ENCODE measurements around the gene CDKN1C.

The CDKN1C gene

DNA sequence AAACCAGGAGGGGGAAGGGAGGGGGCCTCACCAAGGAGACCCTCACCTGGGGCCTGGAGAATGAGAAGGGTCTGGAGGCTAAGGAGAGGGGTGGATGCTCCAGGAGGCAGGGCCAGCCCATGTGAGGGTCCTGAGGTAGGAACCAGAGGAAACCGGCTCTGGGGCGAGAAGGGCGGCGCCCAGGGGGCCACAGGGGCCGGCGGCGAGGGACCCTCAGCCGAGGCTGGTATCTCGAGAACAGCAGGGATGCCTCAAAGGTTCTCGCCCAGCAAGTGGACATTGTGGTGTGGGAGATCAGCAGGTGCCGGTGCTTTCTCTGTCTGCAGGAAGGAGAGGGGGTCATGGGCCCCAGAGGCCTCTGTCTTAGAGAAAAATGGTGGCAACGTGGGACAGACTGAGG is 47.9 kb downstream of the CDKN1C start:
- H3K27me3 ChIP-seq (ENCODE audit: control insufficient read depth, insufficient read depth, low read length) = no peaks in the 10 kb centered on the region
- no peak overlapping the region for H3K27ac ChIP-seq
- peaks cover 3% of the 10 kb centered on the region for H3K4me1 ChIP-seq
- no peaks in the 10 kb centered on the region for H3K36me3 ChIP-seq (ENCODE audit: control insufficient read depth, insufficient read depth, low read length)
- H3K4me2 ChIP-seq (ENCODE audit: low read length) = no peak overlapping the region
- no peaks in the 10 kb centered on the region for H3K79me2 ChIP-seq
- TF ChIP-seq, protein P1, sequence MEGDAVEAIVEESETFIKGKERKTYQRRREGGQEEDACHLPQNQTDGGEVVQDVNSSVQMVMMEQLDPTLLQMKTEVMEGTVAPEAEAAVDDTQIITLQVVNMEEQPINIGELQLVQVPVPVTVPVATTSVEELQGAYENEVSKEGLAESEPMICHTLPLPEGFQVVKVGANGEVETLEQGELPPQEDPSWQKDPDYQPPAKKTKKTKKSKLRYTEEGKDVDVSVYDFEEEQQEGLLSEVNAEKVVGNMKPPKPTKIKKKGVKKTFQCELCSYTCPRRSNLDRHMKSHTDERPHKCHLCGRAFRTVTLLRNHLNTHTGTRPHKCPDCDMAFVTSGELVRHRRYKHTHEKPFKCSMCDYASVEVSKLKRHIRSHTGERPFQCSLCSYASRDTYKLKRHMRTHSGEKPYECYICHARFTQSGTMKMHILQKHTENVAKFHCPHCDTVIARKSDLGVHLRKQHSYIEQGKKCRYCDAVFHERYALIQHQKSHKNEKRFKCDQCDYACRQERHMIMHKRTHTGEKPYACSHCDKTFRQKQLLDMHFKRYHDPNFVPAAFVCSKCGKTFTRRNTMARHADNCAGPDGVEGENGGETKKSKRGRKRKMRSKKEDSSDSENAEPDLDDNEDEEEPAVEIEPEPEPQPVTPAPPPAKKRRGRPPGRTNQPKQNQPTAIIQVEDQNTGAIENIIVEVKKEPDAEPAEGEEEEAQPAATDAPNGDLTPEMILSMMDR (IDR thresholded peaks at IDR 0.05) = no peak
- no peak overlapping the region for H3K9ac ChIP-seq
- H3K9me3 ChIP-seq (ENCODE audit: control insufficient read depth, low read length) = no peaks in the 10 kb centered on the region
- H3K4me3 ChIP-seq (ENCODE audit: low read depth, low read length) = no peak overlapping the region
- no peak overlapping the region for H2AFZ ChIP-seq

DNA sequence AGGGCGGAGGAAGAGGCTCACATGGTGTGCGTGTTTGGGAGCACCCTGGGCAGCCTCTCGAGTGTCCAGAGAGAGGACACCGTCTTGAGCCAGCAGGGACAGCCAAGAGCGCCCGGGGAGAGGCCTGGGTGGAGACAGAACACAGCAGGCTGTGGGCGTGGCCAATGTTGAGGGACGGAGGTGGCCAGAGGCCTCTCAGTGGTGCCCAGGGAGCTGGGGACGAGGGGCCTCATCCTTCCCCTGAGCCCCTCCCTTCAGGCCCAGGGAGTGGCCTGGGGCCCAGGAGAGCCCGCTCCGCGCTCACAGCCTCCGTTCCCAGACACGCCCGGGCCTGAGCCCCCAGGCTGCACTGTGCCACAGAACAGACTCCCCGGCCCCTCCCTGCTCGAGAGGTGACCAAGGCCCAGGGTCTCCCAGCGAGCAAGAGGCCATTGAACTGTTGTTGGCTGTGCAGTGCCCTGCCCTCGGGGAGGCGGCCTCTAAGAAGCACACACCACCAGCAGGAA is 48.4 kb downstream of the CDKN1C start:
- no peak overlapping the region for H3K9ac ChIP-seq
- no peak overlapping the region for H3K27ac ChIP-seq
- H2AFZ ChIP-seq = no peak overlapping the region
- no peaks in the 10 kb centered on the region for H3K79me2 ChIP-seq
- no peaks in the 10 kb centered on the region for H3K9me3 ChIP-seq (ENCODE audit: control insufficient read depth, low read length)
- TF ChIP-seq, protein P1 (IDR thresholded peaks at IDR 0.05) = no peak
- H3K36me3 ChIP-seq (ENCODE audit: control insufficient read depth, insufficient read depth, low read length) = no peaks in the 10 kb centered on the region
- no peaks in the 10 kb centered on the region for H3K27me3 ChIP-seq (ENCODE audit: control insufficient read depth, insufficient read depth, low read length)
- peaks cover 3% of the 10 kb centered on the region for H3K4me1 ChIP-seq
- H3K4me3 ChIP-seq (ENCODE audit: low read depth, low read length) = no peak overlapping the region
- H3K4me2 ChIP-seq (ENCODE audit: low read length) = no peak overlapping the region

DNA sequence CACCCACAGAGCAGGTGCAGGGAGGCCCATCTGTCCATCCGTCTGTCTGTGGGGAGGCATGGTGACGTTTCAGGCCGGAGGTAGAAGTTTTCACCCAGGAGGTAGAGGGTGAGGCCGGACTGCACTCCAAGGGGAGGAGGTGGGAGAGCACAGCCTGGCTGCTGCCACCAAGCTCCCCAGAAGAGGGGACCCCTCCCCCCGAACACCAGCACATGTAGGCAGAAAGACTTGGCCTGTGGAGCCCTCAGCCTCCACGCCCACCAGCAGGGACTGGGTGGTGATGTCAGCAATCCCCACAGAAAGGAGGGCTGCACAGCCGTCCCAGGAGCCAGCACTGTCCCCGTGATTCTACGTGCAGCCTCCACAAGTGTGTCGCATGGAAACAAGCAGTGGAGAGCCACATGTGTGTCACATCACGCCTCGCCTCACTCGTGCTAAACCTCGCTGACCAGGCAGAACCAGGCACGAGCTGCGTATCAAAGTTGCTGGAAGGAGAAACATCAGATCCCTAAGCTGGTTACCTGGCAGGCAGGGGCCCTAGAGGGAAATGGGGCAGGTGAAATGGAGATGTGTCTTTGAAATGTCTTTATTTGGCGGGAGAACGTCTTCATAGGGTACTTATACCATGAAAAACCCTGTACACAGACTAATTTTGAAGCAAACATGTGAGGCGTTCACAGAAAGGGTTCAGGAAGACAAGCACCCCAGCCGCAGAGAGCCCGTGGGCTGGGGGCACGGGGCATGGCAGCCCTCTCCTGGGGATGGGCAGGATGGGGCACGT is 49.1 kb downstream of the CDKN1C start:
- Histone ChIP-seq H3K27ac (no peak overlapping the region), H3K4me3 (ENCODE audit: low read depth, low read length) (no peak overlapping the region), H3K4me1 (peaks cover 3% of the 10 kb centered on the region), H2AFZ (no peak overlapping the region), H3K27me3 (ENCODE audit: control insufficient read depth, insufficient read depth, low read length) (no peaks in the 10 kb centered on the region), H3K9me3 (ENCODE audit: control insufficient read depth, low read length) (no peaks in the 10 kb centered on the region), H3K79me2 (no peaks in the 10 kb centered on the region), H3K4me2 (ENCODE audit: low read length) (no peak overlapping the region), H3K36me3 (ENCODE audit: control insufficient read depth, insufficient read depth, low read length) (no peaks in the 10 kb centered on the region), H3K9ac (no peak overlapping the region)
- TF ChIP-seq, protein P1 (IDR thresholded peaks at IDR 0.05) = no peak

DNA sequence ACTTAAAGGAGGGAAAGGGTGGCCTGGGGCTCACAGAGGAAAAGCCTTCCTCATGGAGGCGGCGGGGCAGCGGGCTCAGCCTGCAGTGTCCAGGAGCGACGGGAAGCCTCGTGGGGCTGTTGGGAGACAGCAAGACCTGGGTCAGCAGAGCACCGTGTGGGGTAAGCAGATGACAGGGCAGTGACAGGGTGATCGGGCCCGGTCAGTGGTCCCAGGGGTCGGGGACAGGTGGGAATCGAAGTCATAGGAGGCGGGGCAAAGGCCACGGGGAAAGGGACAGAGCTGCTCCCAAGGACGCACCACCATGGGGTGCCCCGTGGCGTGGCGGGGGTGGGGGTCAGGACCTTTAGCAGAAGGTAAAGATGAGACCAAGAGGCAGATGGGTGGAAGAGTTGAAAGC is 49.8 kb downstream of the CDKN1C start:
- no peak overlapping the region for H3K4me2 ChIP-seq (ENCODE audit: low read length)
- no peak overlapping the region for H2AFZ ChIP-seq
- no peaks in the 10 kb centered on the region for H3K27me3 ChIP-seq (ENCODE audit: control insufficient read depth, insufficient read depth, low read length)
- H3K36me3 ChIP-seq (ENCODE audit: control insufficient read depth, insufficient read depth, low read length) = no peaks in the 10 kb centered on the region
- no peak overlapping the region for H3K4me3 ChIP-seq (ENCODE audit: low read depth, low read length)
- peaks cover 3% of the 10 kb centered on the region for H3K4me1 ChIP-seq
- no peaks in the 10 kb centered on the region for H3K9me3 ChIP-seq (ENCODE audit: control insufficient read depth, low read length)
- no peak overlapping the region for H3K27ac ChIP-seq
- TF ChIP-seq, protein P1 (IDR thresholded peaks at IDR 0.05) = no peak
- H3K79me2 ChIP-seq = no peaks in the 10 kb centered on the region
- no peak overlapping the region for H3K9ac ChIP-seq

DNA sequence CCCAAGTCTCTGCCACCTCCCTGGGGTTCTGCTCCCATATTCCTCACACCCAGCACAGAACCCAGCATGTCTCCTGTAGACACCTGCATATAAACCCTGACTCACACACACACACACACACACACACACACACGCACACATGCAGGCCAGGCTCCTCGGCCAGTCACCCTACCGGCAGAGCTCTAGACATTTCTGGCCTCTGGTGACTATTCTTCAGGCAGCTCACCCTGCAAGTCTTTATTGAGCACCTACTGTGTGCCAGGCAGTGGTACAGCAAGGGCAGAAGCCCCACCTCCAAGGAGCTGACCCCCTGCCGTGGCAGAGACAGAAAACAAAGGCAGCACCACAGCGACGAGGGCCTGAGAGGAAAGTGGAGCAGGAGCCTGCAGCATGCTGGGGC is 50.3 kb downstream of the CDKN1C start:
- no peak overlapping the region for H3K9ac ChIP-seq
- no peaks in the 10 kb centered on the region for H3K27me3 ChIP-seq (ENCODE audit: control insufficient read depth, insufficient read depth, low read length)
- H2AFZ ChIP-seq = no peak overlapping the region
- TF ChIP-seq, protein P1 (IDR thresholded peaks at IDR 0.05) = no peak
- H3K4me3 ChIP-seq (ENCODE audit: low read depth, low read length) = no peak overlapping the region
- H3K27ac ChIP-seq = no peak overlapping the region
- H3K4me1 ChIP-seq = peaks cover 3% of the 10 kb centered on the region
- H3K36me3 ChIP-seq (ENCODE audit: control insufficient read depth, insufficient read depth, low read length) = no peaks in the 10 kb centered on the region
- no peaks in the 10 kb centered on the region for H3K79me2 ChIP-seq
- H3K9me3 ChIP-seq (ENCODE audit: control insufficient read depth, low read length) = no peaks in the 10 kb centered on the region
- H3K4me2 ChIP-seq (ENCODE audit: low read length) = no peak overlapping the region
